Measurements from ENCODE around the gene ABHD12. TPM values are rescaled to one million over a fixed set of nuclear protein-coding genes. Genes with fewer than 3 reads are reported as not detected.

Gene ABHD12
- total and polyA plus RNA-seq, 2 experiments from 2014 or later: 69.5 to 187 TPM

DNA sequence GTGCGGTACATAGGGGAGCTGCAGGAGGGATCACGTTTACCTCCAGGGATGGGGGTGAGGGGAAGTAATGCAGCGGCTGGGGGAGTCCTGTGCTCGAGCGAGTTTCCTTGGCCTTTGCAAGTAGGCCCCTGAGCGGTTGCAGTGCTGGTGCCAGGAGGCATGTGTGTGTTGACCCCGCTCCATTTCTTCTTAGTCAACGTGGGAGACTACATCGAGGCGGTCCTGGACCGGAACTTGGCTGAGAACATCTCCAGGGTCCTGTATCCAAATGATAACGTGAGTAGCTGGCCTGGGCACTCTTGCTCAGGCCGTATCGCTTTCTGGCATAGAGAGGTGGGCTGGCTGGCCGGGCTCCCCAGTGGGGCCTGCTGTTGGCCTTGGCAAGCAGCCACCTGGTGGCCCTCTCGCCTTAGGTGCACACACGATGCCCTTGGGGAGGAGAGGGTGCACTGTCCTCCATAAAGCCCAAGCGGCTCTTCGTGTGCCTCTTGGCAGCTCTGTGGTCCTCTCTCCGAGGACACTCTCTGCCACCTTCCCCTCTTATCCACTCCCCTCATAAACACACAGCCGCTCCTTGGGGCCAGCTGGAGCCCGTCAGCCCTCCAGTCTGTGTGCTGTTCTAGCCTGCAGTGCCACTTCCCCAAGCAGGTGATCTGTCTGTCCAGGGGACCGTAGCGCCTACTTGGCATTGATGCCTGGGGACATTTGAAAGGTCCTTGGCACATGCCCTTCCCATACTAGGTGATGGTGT lies 113.4 kb downstream of the ABHD12 start:
- Histone ChIP-seq H4K20me1 (ENCODE audit: insufficient read depth, poor library complexity, severe bottlenecking) (no peaks in the 10 kb centered on the region), H3K9me2 (replicated peaks; ENCODE audit: insufficient read depth) (no peaks in the 10 kb centered on the region), H3K4me3 (no peak overlapping the region), H3K27me3 (no peaks in the 10 kb centered on the region), H3K4me1 (ENCODE audit: insufficient read depth) (no peaks in the 10 kb centered on the region), H3K36me3 (replicated peaks; ENCODE audit: insufficient read depth, low read depth) (no peaks in the 10 kb centered on the region), H3K9me3 (ENCODE audit: low read depth) (no peaks in the 10 kb centered on the region), H3K4me2 (no peak overlapping the region), H3K79me2 (no peaks in the 10 kb centered on the region), H3K27ac (no peak overlapping the region), H2AFZ (no peak overlapping the region)
- no peak for TF ChIP-seq CTCF (IDR thresholded peaks at IDR 0.05; ENCODE audit: poor library complexity)
- TF ChIP-seq EZH2phosphoT487 (IDR thresholded peaks at IDR 0.05; ENCODE audit: low read depth, severe bottlenecking, unreplicated experiment): no peak
- no peak for TF ChIP-seq EZH2 (IDR thresholded peaks at IDR 0.05; ENCODE audit: borderline replicate concordance)
- 98% methylated on average over 23 of the region's 24 CpGs for WGBS (ENCODE audit: low lambda C conversion rate, missing lambda C conversion rate)
- DNase-seq (ENCODE audit: low spot score): no peak

GRCh38 chr20:25276533-25277050 lies 114.0 kb downstream of the ABHD12 start:
- Histone ChIP-seq H2AFZ (no peak overlapping the region), H3K4me1 (ENCODE audit: insufficient read depth) (no peaks in the 10 kb centered on the region), H3K36me3 (replicated peaks; ENCODE audit: insufficient read depth, low read depth) (no peaks in the 10 kb centered on the region), H3K9me2 (replicated peaks; ENCODE audit: insufficient read depth) (no peaks in the 10 kb centered on the region), H3K9me3 (ENCODE audit: low read depth) (no peaks in the 10 kb centered on the region), H3K79me2 (no peaks in the 10 kb centered on the region), H3K4me3 (no peak overlapping the region), H3K27me3 (no peaks in the 10 kb centered on the region), H4K20me1 (ENCODE audit: insufficient read depth, poor library complexity, severe bottlenecking) (no peaks in the 10 kb centered on the region), H3K4me2 (no peak overlapping the region), H3K27ac (no peak overlapping the region)
- TF ChIP-seq EZH2 (IDR thresholded peaks at IDR 0.05; ENCODE audit: borderline replicate concordance) (no peak), EZH2phosphoT487 (IDR thresholded peaks at IDR 0.05; ENCODE audit: low read depth, severe bottlenecking, unreplicated experiment) (no peak), CTCF (IDR thresholded peaks at IDR 0.05; ENCODE audit: poor library complexity) (no peak)
- WGBS (ENCODE audit: low lambda C conversion rate, missing lambda C conversion rate): 97% methylated on average over 20 of the region's 24 CpGs
- no peak for DNase-seq (ENCODE audit: low spot score)

DNA sequence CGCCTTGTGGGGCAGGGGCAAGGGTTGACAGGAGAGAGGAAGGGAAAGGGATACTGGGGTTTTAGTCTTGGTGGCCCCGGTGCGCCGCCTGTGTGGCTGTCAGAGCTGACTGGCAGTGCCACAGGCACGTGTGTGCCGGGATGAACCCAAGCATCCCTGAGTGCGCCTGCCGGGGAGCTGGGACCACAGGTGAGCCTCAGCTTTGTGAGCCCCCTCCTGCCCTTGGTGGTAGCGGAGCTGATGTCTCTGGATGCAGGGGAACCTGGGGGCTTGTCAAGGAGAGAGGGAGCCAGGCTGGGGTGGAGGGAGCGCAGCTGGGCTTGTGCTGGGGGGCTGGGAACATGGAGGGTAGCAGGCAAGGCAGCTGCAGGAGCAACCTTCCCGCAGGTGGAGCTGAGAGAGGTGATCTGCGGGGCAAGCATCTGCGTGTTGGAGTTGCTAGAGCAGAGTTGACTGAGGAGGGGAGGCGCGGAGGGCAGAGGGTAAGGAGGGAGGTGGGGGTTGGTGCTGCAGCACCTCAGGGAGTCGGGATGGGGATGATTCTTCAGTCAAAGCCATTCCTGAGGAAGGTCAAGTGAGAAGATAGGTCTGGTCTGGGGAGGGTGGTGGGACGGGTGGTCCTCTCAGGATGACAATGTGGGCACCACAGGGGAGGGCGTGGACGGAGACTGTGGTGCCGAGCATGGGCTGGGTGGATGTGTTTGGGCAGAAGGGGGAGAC lies 114.7 kb downstream of the ABHD12 start:
- WGBS (ENCODE audit: low lambda C conversion rate, missing lambda C conversion rate): 94% methylated on average over 15 of the region's 20 CpGs

More for the DNA sequence above, 114.7 kb downstream of the ABHD12 start:
- Histone ChIP-seq H4K20me1 (ENCODE audit: insufficient read depth, poor library complexity, severe bottlenecking) (no peaks in the 10 kb centered on the region), H3K27ac (no peak overlapping the region), H3K79me2 (no peaks in the 10 kb centered on the region), H3K4me1 (ENCODE audit: insufficient read depth) (no peaks in the 10 kb centered on the region), H2AFZ (no peak overlapping the region), H3K9me3 (ENCODE audit: low read depth) (no peaks in the 10 kb centered on the region), H3K4me2 (no peak overlapping the region), H3K27me3 (no peaks in the 10 kb centered on the region), H3K9me2 (replicated peaks; ENCODE audit: insufficient read depth) (no peaks in the 10 kb centered on the region), H3K4me3 (no peak overlapping the region), H3K36me3 (replicated peaks; ENCODE audit: insufficient read depth, low read depth) (no peaks in the 10 kb centered on the region)
- no peak for DNase-seq (ENCODE audit: low spot score)
- TF ChIP-seq EZH2phosphoT487 (IDR thresholded peaks at IDR 0.05; ENCODE audit: low read depth, severe bottlenecking, unreplicated experiment) (no peak), EZH2 (IDR thresholded peaks at IDR 0.05; ENCODE audit: borderline replicate concordance) (no peak), CTCF (IDR thresholded peaks at IDR 0.05; ENCODE audit: poor library complexity) (no peak)
